AG09319 (cell line): ENCODE measurements around the gene ENOX1.

Source experiments
- DNase-seq: peaks from one replicate; pipeline ENCODE4 v3.0.0-alpha.2; 2010; ENCODE audit warnings: low read depth; ENCODE audit errors: extremely low read depth
- CTCF ChIP-seq: IDR thresholded peaks from 2 replicates; pipeline ENCODE4 v1.5.1; 2011; ENCODE audit warnings: low read depth, mild to moderate bottlenecking, inconsistent platforms, low read length, moderate library complexity

ENOX1 gene

GRCh38 chr13:43808676-43809075, 21.9 kb upstream of the ENOX1 start:
- DNase-seq: no peak
- no peak for TF ChIP-seq CTCF

- TF ChIP-seq CTCF: no peak
- no peak for DNase-seq
Measured at GRCh38 chr13:43805681-43806128, 18.9 kb upstream of the ENOX1 start.

GRCh38 chr13:43805071-43805468, 18.3 kb upstream of the ENOX1 start:
- TF ChIP-seq CTCF: no peak
- DNase-seq: no peak

- no peak for DNase-seq
- TF ChIP-seq CTCF: peak; percentile 34
Measured at GRCh38 chr13:43804461-43805070, 17.8 kb upstream of the ENOX1 start.

- no peak for DNase-seq
Measured at GRCh38 chr13:43802511-43802910, 15.7 kb upstream of the ENOX1 start.

GRCh38 chr13:43800828-43801227, 14.1 kb upstream of the ENOX1 start:
- no peak for TF ChIP-seq CTCF
- no peak for DNase-seq

More at GRCh38 chr13:43802511-43802910, 15.7 kb upstream of the ENOX1 start:
- TF ChIP-seq CTCF: no peak

- no peak for TF ChIP-seq CTCF
- no peak for DNase-seq
Measured at GRCh38 chr13:43799191-43799590, 12.4 kb upstream of the ENOX1 start.
